ENCODE measurements around the gene OFD1. TPM values are rescaled to one million over a fixed set of nuclear protein-coding genes. Genes with fewer than 3 reads are reported as not detected.

The OFD1 gene
- total and polyA plus RNA-seq, 9 donors = 21.8 to 35.7 (median 32.1) TPM

- Histone ChIP-seq H3K4me1 (ENCODE audit: insufficient read depth) (no peaks in the 10 kb centered on the region), H3K9me3 (no peaks in the 10 kb centered on the region), H3K36me3 (no peaks in the 10 kb centered on the region), H3K4me3 (no peak overlapping the region), H3K27ac (no peak overlapping the region), H3K27me3 (no peaks in the 10 kb centered on the region)
- no peak for DNase-seq
- TF ChIP-seq EP300 (IDR thresholded peaks at IDR 0.05) (no peak), CTCF (IDR thresholded peaks at IDR 0.05) (no peak), POLR2A (IDR thresholded peaks at IDR 0.05) (no peak)
- intact Hi-C loops (cut with DNase I) = no loop called here
- WGBS, 3 donors = 46 to 60% (median 51%) methylated on average over 2 of the region's 2 CpGs
These were observed 44.4 kb downstream of the OFD1 start for GRCh38 chrX:13778916-13779315.

- no peaks in the 10 kb centered on the region for H3K4me1 ChIP-seq (ENCODE audit: insufficient read depth)
- intact Hi-C loops (cut with DNase I) = no loop called here
- H3K27me3 ChIP-seq = no peaks in the 10 kb centered on the region
- no peaks in the 10 kb centered on the region for H3K9me3 ChIP-seq
- TF ChIP-seq CTCF (IDR thresholded peaks at IDR 0.05) (no peak), EP300 (IDR thresholded peaks at IDR 0.05) (no peak), POLR2A (IDR thresholded peaks at IDR 0.05) (no peak)
- H3K27ac ChIP-seq = no peak overlapping the region
- 39 to 48% (median 46%) methylated on average over 7 of the region's 7 CpGs for WGBS, 3 donors
- no peaks in the 10 kb centered on the region for H3K36me3 ChIP-seq
- H3K4me3 ChIP-seq = no peak overlapping the region
- DNase-seq = no peak
These were observed 46.4 kb downstream of the OFD1 start for GRCh38 chrX:13780868-13781427.

GRCh38 chrX:13786048-13786447 lies 51.5 kb downstream of the OFD1 start:
- Histone ChIP-seq H3K9me3 (no peaks in the 10 kb centered on the region), H3K27ac (no peak overlapping the region), H3K4me3 (no peak overlapping the region), H3K36me3 (no peaks in the 10 kb centered on the region), H3K4me1 (ENCODE audit: insufficient read depth) (no peaks in the 10 kb centered on the region), H3K27me3 (no peaks in the 10 kb centered on the region)
- TF ChIP-seq EP300 (IDR thresholded peaks at IDR 0.05) (no peak), CTCF (IDR thresholded peaks at IDR 0.05) (no peak), POLR2A (IDR thresholded peaks at IDR 0.05) (no peak)
- DNase-seq = no peak
- intact Hi-C loops (cut with DNase I) = no loop called here
- 64 to 71% (median 69%) methylated on average over 8 of the region's 8 CpGs for WGBS, 3 donors

GRCh38 chrX:13790206-13791131 lies 55.9 kb downstream of the OFD1 start:
- H3K27me3 ChIP-seq = no peaks in the 10 kb centered on the region
- H3K9me3 ChIP-seq = no peaks in the 10 kb centered on the region
- TF ChIP-seq EP300 (IDR thresholded peaks at IDR 0.05) (no peak), CTCF (IDR thresholded peaks at IDR 0.05) (no peak), POLR2A (IDR thresholded peaks at IDR 0.05) (no peak)
- DNase-seq = no peak
- H3K4me1 ChIP-seq (ENCODE audit: insufficient read depth) = no peaks in the 10 kb centered on the region
- intact Hi-C loops (cut with DNase I) = no loop called here
- no peak overlapping the region for H3K4me3 ChIP-seq
- H3K27ac ChIP-seq = no peak overlapping the region
- 43 to 57% (median 47%) methylated on average over 6 of the region's 6 CpGs for WGBS, 3 donors
- no peaks in the 10 kb centered on the region for H3K36me3 ChIP-seq
